Calu3 (cell line): ENCODE measurements around the gene MRPL28. TPM values are rescaled to one million over a fixed set of nuclear protein-coding genes. Genes with fewer than 3 reads are reported as not detected.

Source experiments
- BruUV-seq: library from RNA; stranded (reverse); fragments of 400-500 nt; replicated peaks from 2 replicates; lab custom pipeline; 2021; lab: Mats Ljungman, UMichigan
- CTCF ChIA-PET: fragments of 300-600 bp; sonication (Branson Sonifier 250); formaldehyde crosslinking; loops from one replicate; lab custom pipeline; 2022; ENCODE audit warnings: antibody characterized with exemption; lab: Charles Lee
- DNase-seq: peaks from one replicate; pipeline ENCODE4 v3.0.0; 2022
- H3K27ac Mint-ChIP-seq: one replicate; pipeline ENCODE4 v1.8.0; 2022; ENCODE audit warnings: mixed read lengths; ENCODE audit not compliant: unreplicated experiment
- H3K27me3 Mint-ChIP-seq: one replicate; pipeline ENCODE4 v1.8.0; 2022; ENCODE audit warnings: mixed read lengths; ENCODE audit not compliant: unreplicated experiment
- H3K36me3 Mint-ChIP-seq: one replicate; pipeline ENCODE4 v1.8.0; 2022; ENCODE audit warnings: mild to moderate bottlenecking, moderate library complexity, mixed read lengths; ENCODE audit not compliant: insufficient read depth, unreplicated experiment
- H3K4me1 Mint-ChIP-seq: one replicate; pipeline ENCODE4 v1.8.0; 2022; ENCODE audit warnings: mild to moderate bottlenecking, low read depth, mixed read lengths; ENCODE audit not compliant: unreplicated experiment
- H3K4me3 Mint-ChIP-seq: one replicate; pipeline ENCODE4 v1.8.0; 2022; ENCODE audit warnings: mild to moderate bottlenecking, low read depth, moderate library complexity, mixed read lengths; ENCODE audit not compliant: unreplicated experiment
- H3K9me3 Mint-ChIP-seq: one replicate; pipeline ENCODE4 v1.8.0; 2022; ENCODE audit warnings: low read depth, mixed read lengths; ENCODE audit not compliant: unreplicated experiment
- intact Hi-C: fragments of 100-400 bp; cut with micrococcal nuclease; formaldehyde crosslinking; loops from one replicate; pipeline ENCODE4 v1.10.0; 2022; ENCODE audit not compliant: unreplicated experiment
- total RNA-seq: library from RNA; stranded (reverse); gene quantifications from 2 replicates; pipeline ENCODE4 v1.2.3, GENCODE V29; 2022
- TF ChIP-seq, protein P1 (sequence below): fragments of 200-600 bp; IDR thresholded peaks from one replicate; pipeline ENCODE4 v1.8.0; 2022; ENCODE audit warnings: antibody characterized with exemption; ENCODE audit not compliant: unreplicated experiment

The MRPL28 gene
- total RNA-seq, 1 experiment from 2014 or later, result 115 TPM

- Mint-ChIP-seq H3K36me3 (peaks cover 28% of the 10 kb centered on the region), H3K4me3 (no peak overlapping the region), H3K9me3 (no peaks in the 10 kb centered on the region), H3K27ac (no peak overlapping the region), H3K4me1 (peaks cover 20% of the 10 kb centered on the region), H3K27me3 (no peaks in the 10 kb centered on the region)
- TF ChIP-seq, protein P1, sequence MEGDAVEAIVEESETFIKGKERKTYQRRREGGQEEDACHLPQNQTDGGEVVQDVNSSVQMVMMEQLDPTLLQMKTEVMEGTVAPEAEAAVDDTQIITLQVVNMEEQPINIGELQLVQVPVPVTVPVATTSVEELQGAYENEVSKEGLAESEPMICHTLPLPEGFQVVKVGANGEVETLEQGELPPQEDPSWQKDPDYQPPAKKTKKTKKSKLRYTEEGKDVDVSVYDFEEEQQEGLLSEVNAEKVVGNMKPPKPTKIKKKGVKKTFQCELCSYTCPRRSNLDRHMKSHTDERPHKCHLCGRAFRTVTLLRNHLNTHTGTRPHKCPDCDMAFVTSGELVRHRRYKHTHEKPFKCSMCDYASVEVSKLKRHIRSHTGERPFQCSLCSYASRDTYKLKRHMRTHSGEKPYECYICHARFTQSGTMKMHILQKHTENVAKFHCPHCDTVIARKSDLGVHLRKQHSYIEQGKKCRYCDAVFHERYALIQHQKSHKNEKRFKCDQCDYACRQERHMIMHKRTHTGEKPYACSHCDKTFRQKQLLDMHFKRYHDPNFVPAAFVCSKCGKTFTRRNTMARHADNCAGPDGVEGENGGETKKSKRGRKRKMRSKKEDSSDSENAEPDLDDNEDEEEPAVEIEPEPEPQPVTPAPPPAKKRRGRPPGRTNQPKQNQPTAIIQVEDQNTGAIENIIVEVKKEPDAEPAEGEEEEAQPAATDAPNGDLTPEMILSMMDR, result no peak
- BruUV-seq, result no TSS peak
- intact Hi-C loops, result no loop called here
- CTCF ChIA-PET, result no interaction called here
- DNase-seq, result no peak
Observed at GRCh38 chr16:317583-317982, 52.8 kb downstream of the MRPL28 start.

Other genes with a start within 250 kb of the MRPL28 start
- gene NPRL3, start 231.9 kb downstream of the MRPL28 start, total RNA-seq, result 51.8 and 53.2 TPM in 2 replicates
- gene HBZ, start 217.9 kb downstream of the MRPL28 start, total RNA-seq, result not detected in 2 replicates
- gene HBM, start 204.6 kb downstream of the MRPL28 start, total RNA-seq, result not detected in 2 replicates
- gene HBA2, start 197.7 kb downstream of the MRPL28 start, total RNA-seq, result not detected in 2 replicates
- not detected in 2 replicates for gene HBA1, start 193.9 kb downstream of the MRPL28 start, total RNA-seq
- not detected in 2 replicates for gene HBQ1, start 190.1 kb downstream of the MRPL28 start, total RNA-seq
- 74.6 and 79.3 TPM in 2 replicates for gene LUC7L, start 141.1 kb downstream of the MRPL28 start, total RNA-seq
- gene FAM234A, start 135.7 kb downstream of the MRPL28 start, total RNA-seq, result 118 and 130 TPM in 2 replicates
- gene RGS11, start 94.6 kb downstream of the MRPL28 start, total RNA-seq, result 0.85 and 1.7 TPM in 2 replicates
- 0.29 TPM in 1 of 2 replicates, not detected in the other for gene ARHGDIG, start 89.9 kb downstream of the MRPL28 start, total RNA-seq
- gene PDIA2, start 87.4 kb downstream of the MRPL28 start, total RNA-seq, result 0.71 TPM in 1 of 2 replicates, not detected in the other
- 49.8 and 52.5 TPM in 2 replicates for gene AXIN1, start 17.8 kb downstream of the MRPL28 start, total RNA-seq
- 70.0 and 78.5 TPM in 2 replicates for gene PGAP6, start 11.4 kb upstream of the MRPL28 start, total RNA-seq
- 88.2 and 96.5 TPM in 2 replicates for gene NME4, start 26.7 kb upstream of the MRPL28 start, total RNA-seq
- 41.2 and 49.6 TPM in 2 replicates for gene DECR2, start 31.3 kb upstream of the MRPL28 start, total RNA-seq
- gene RAB11FIP3, start 55.1 kb upstream of the MRPL28 start, total RNA-seq, result 26.6 and 33.7 TPM in 2 replicates
- 108 and 120 TPM in 2 replicates for gene CAPN15, start 157.2 kb upstream of the MRPL28 start, total RNA-seq
- gene PRR35, start 189.9 kb upstream of the MRPL28 start, total RNA-seq, result not detected in 2 replicates
- not detected in 2 replicates for gene NHLRC4, start 196.5 kb upstream of the MRPL28 start, total RNA-seq
- 101 and 106 TPM in 2 replicates for gene PIGQ, start 199.4 kb upstream of the MRPL28 start, total RNA-seq
- 35.6 and 36.5 TPM in 2 replicates for gene RAB40C, start 219.5 kb upstream of the MRPL28 start, total RNA-seq